ENCODE data around the gene ANKRD37. TPM values are rescaled to one million over a fixed set of nuclear protein-coding genes. Genes with fewer than 3 reads are reported as not detected.

ANKRD37 gene
- total RNA-seq, 6 donors from 2014 or later = 4.4 to 17.4 (median 10.4) TPM

- Histone ChIP-seq H3K9me3 (no peaks in the 10 kb centered on the region), H3K36me3 (no peaks in the 10 kb centered on the region), H3K27me3 (no peaks in the 10 kb centered on the region), H3K4me1 (peaks cover 6 to 22% (median 14%) of the 10 kb centered on the region in 4 donors), H3K4me3 (no peak overlapping the region), H3K27ac (no peak overlapping the region)
- TF ChIP-seq, protein P1, sequence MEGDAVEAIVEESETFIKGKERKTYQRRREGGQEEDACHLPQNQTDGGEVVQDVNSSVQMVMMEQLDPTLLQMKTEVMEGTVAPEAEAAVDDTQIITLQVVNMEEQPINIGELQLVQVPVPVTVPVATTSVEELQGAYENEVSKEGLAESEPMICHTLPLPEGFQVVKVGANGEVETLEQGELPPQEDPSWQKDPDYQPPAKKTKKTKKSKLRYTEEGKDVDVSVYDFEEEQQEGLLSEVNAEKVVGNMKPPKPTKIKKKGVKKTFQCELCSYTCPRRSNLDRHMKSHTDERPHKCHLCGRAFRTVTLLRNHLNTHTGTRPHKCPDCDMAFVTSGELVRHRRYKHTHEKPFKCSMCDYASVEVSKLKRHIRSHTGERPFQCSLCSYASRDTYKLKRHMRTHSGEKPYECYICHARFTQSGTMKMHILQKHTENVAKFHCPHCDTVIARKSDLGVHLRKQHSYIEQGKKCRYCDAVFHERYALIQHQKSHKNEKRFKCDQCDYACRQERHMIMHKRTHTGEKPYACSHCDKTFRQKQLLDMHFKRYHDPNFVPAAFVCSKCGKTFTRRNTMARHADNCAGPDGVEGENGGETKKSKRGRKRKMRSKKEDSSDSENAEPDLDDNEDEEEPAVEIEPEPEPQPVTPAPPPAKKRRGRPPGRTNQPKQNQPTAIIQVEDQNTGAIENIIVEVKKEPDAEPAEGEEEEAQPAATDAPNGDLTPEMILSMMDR (IDR thresholded peaks at IDR 0.05) = no peak
- TF ChIP-seq POLR2A (IDR thresholded peaks at IDR 0.05) (no peak), EP300 (IDR thresholded peaks at IDR 0.05) (no peak), POLR2AphosphoS5 (IDR thresholded peaks at IDR 0.05) (no peak)
- ATAC-seq (ENCODE audit: low FRiP score in 2 of 2) (no peak), DNase-seq (peak in 1 of 2 donors; percentile 42)
- WGBS, 2 donors = 89 to 92% methylated on average over 22 of the region's 22 CpGs
Measured at GRCh38 chr4:185426960-185427688, 30.5 kb downstream of the ANKRD37 start.

- 67 to 83% methylated on average over 4 to 5 of the region's 5 CpGs for WGBS, 2 donors
Measured at GRCh38 chr4:185429660-185430059, 33.0 kb downstream of the ANKRD37 start.

GRCh38 chr4:185435466-185435865 is 38.8 kb downstream of the ANKRD37 start:
- Histone ChIP-seq H3K4me3 (no peak overlapping the region), H3K36me3 (no peaks in the 10 kb centered on the region), H3K4me1 (no peaks in the 10 kb centered on the region), H3K9me3 (no peaks in the 10 kb centered on the region), H3K27ac (no peak overlapping the region), H3K27me3 (no peaks in the 10 kb centered on the region)
- no peak for DNase-seq
- no peak for ATAC-seq (ENCODE audit: low FRiP score in 2 of 2)
- TF ChIP-seq POLR2AphosphoS5 (IDR thresholded peaks at IDR 0.05) = no peak

More at GRCh38 chr4:185429660-185430059, 33.0 kb downstream of the ANKRD37 start:
- H3K27me3 ChIP-seq = no peaks in the 10 kb centered on the region
- no peaks in the 10 kb centered on the region for H3K9me3 ChIP-seq
- TF ChIP-seq POLR2AphosphoS5 (IDR thresholded peaks at IDR 0.05) (no peak), POLR2A (IDR thresholded peaks at IDR 0.05) (no peak), EP300 (IDR thresholded peaks at IDR 0.05) (no peak)
- TF ChIP-seq, protein P1 (IDR thresholded peaks at IDR 0.05) = no peak
- DNase-seq (no peak), ATAC-seq (ENCODE audit: low FRiP score in 2 of 2) (no peak)
- H3K4me1 ChIP-seq = peaks cover 0 to 8% (median 7%) of the 10 kb centered on the region in 4 donors
- no peak overlapping the region for H3K27ac ChIP-seq
- no peak overlapping the region for H3K4me3 ChIP-seq
- H3K36me3 ChIP-seq = no peaks in the 10 kb centered on the region

GRCh38 chr4:185437809-185438208 is 41.2 kb downstream of the ANKRD37 start:
- no peak for ATAC-seq (ENCODE audit: low FRiP score in 2 of 2)
- TF ChIP-seq POLR2AphosphoS5 (IDR thresholded peaks at IDR 0.05) (no peak), POLR2A (IDR thresholded peaks at IDR 0.05) (no peak), EP300 (IDR thresholded peaks at IDR 0.05) (no peak)
- TF ChIP-seq, protein P1 (IDR thresholded peaks at IDR 0.05) = no peak
- H3K9me3 ChIP-seq = no peaks in the 10 kb centered on the region
- no peak overlapping the region for H3K27ac ChIP-seq
- H3K4me1 ChIP-seq = no peaks in the 10 kb centered on the region
- H3K36me3 ChIP-seq = no peaks in the 10 kb centered on the region
- no peak overlapping the region for H3K4me3 ChIP-seq
- H3K27me3 ChIP-seq = no peaks in the 10 kb centered on the region
- DNase-seq = no peak

GRCh38 chr4:185441479-185441878 is 44.8 kb downstream of the ANKRD37 start:
- TF ChIP-seq POLR2A (IDR thresholded peaks at IDR 0.05) (no peak), POLR2AphosphoS5 (IDR thresholded peaks at IDR 0.05) (no peak), EP300 (IDR thresholded peaks at IDR 0.05) (no peak)
- TF ChIP-seq, protein P1 (IDR thresholded peaks at IDR 0.05) = no peak
- ATAC-seq (ENCODE audit: low FRiP score in 2 of 2) (no peak), DNase-seq (no peak)
- no peak overlapping the region for H3K27ac ChIP-seq
- no peaks in the 10 kb centered on the region for H3K4me1 ChIP-seq
- 92 to 94% methylated on average over 2 of the region's 2 CpGs for WGBS, 2 donors
- H3K4me3 ChIP-seq = no peak overlapping the region
- H3K9me3 ChIP-seq = no peaks in the 10 kb centered on the region
- no peaks in the 10 kb centered on the region for H3K27me3 ChIP-seq
- no peaks in the 10 kb centered on the region for H3K36me3 ChIP-seq

Measured in upper lobe of left lung (tissue), 6 donors.